ENCODE results near the gene LLGL2. TPM values are rescaled to one million over a fixed set of nuclear protein-coding genes. Genes with fewer than 3 reads are reported as not detected.
"Not testable (repeated sequence)": the region's sequence is repeated elsewhere in the genome, so short reads cannot be mapped to it uniquely, and the experiment has no call there.

LLGL2 gene
- total RNA-seq, 1 donor from 2014 or later, result 19.1 TPM

- intact Hi-C loops (cut with micrococcal nuclease), result no loop called here
Observed at GRCh38 chr17:75507733-75508719, 17.5 kb upstream of the LLGL2 start.

GRCh38 chr17:75508931-75509361, 16.6 kb upstream of the LLGL2 start:
- intact Hi-C loops (cut with micrococcal nuclease), result no loop called here

- intact Hi-C loops (cut with micrococcal nuclease), result no loop called here
Observed at GRCh38 chr17:75509528-75510258, 15.8 kb upstream of the LLGL2 start.

- intact Hi-C loops (cut with micrococcal nuclease), result no loop called here
Observed at GRCh38 chr17:75511270-75511609, 14.3 kb upstream of the LLGL2 start.

GRCh38 chr17:75511610-75512575, 13.6 kb upstream of the LLGL2 start:
- intact Hi-C loops (cut with micrococcal nuclease), result no loop called here

GRCh38 chr17:75512926-75513640, 12.4 kb upstream of the LLGL2 start:
- intact Hi-C loops (cut with micrococcal nuclease), result no loop called here

GRCh38 chr17:75513641-75514000, 11.9 kb upstream of the LLGL2 start:
- intact Hi-C loops (cut with micrococcal nuclease), result no loop called here

- intact Hi-C loops (cut with micrococcal nuclease), result no loop called here
Observed at GRCh38 chr17:75514299-75514918, 11.1 kb upstream of the LLGL2 start.

- intact Hi-C loops (cut with micrococcal nuclease), result loop anchor here (5.0 kb wide), 1 partner anchor 253 kb away; the partner anchor contains the start of genes GGA3 and MRPS7
Observed at GRCh38 chr17:75514919-75515495, 10.5 kb upstream of the LLGL2 start.

- intact Hi-C loops (cut with micrococcal nuclease), result loop anchor here (1.0 to 5.0 kb wide), 7 partner anchors 10 to 253 kb away; partner anchors contain the start of genes GGA3, GRB2, LLGL2 and MRPS7
Observed at GRCh38 chr17:75515496-75516254, 9.8 kb upstream of the LLGL2 start, which contains the start of gene CASKIN2. TSS of gene CASKIN2 (minus strand) at chr17:75515537. CDS start at chr17:75513804, 1,733 bp downstream.

- intact Hi-C loops (cut with micrococcal nuclease), result loop anchor here (1.0 to 5.0 kb wide), 7 partner anchors 9 to 254 kb away; partner anchors contain the start of genes GGA3, GRB2, LLGL2 and MRPS7
Observed at GRCh38 chr17:75516255-75516618, 9.3 kb upstream of the LLGL2 start, which contains the start of gene TSEN54. TSS of gene TSEN54 (plus strand) at chr17:75516528. CDS start at chr17:75516561, 33 bp downstream.

- intact Hi-C loops (cut with micrococcal nuclease), result loop anchor here (1.0 to 5.0 kb wide), 7 partner anchors 9 to 254 kb away; partner anchors contain the start of genes GGA3, GRB2, LLGL2 and MRPS7
Observed at GRCh38 chr17:75516619-75517296, 8.7 kb upstream of the LLGL2 start.

GRCh38 chr17:75517297-75517865, 8.1 kb upstream of the LLGL2 start:
- intact Hi-C loops (cut with micrococcal nuclease), result loop anchor here (2.0 to 5.0 kb wide), 2 partner anchors 113 to 255 kb away; partner anchors contain the start of genes GGA3, GRB2 and MRPS7

GRCh38 chr17:75518201-75518600, 7.3 kb upstream of the LLGL2 start:
- intact Hi-C loops (cut with micrococcal nuclease), result loop anchor here (5.0 kb wide), 1 partner anchor 256 kb away; the partner anchor contains the start of genes GGA3 and MRPS7

GRCh38 chr17:75518983-75519537, 6.4 kb upstream of the LLGL2 start:
- intact Hi-C loops (cut with micrococcal nuclease), result loop anchor here (5.0 kb wide), 1 partner anchor 257 kb away; the partner anchor contains the start of genes GGA3 and MRPS7

- intact Hi-C loops (cut with micrococcal nuclease), result not testable (repeated sequence)
Observed at GRCh38 chr17:75520413-75520812, 5.1 kb upstream of the LLGL2 start.

- intact Hi-C loops (cut with micrococcal nuclease), result no loop called here
Observed at GRCh38 chr17:75521290-75521689, 4.2 kb upstream of the LLGL2 start.

All from T-helper 2 cell treated with Interferon-gamma antibody and Interleukin-4, amounts not matched to agents 100 ng/mL and 5 ng/mL, for 36 hours (primary cell).